Lung microvascular endothelial cell (primary cell): ENCODE results near the gene TMCC1. TPM values are rescaled to one million over a fixed set of nuclear protein-coding genes. Genes with fewer than 3 reads are reported as not detected.
"Not testable (repeated sequence)": the region's sequence is repeated elsewhere in the genome, so short reads cannot be mapped to it uniquely, and the experiment has no call there.

Source experiments
- DNase-seq, 2 donors: peaks; one replicate each; pipeline versions ENCODE4 v3.0.0 to v3.0.0-alpha.2; 2010; ENCODE audit warnings: low read depth in 2 of 2
- total RNA-seq: library from RNA; depleted of rRNA; stranded (reverse); fragments of >200 nt; gene quantifications from 2 replicates; pipeline ENCODE4 v1.2.1, GENCODE V29; 2014

The TMCC1 gene
- total RNA-seq, 1 donor from 2014 or later, result 58.7 TPM

- DNase-seq, result no peak
These were observed 159.1 kb downstream of the TMCC1 start for GRCh38 chr3:129734449-129734848.

- DNase-seq, result no peak
These were observed 161.2 kb downstream of the TMCC1 start for GRCh38 chr3:129732200-129732876.

- no peak for DNase-seq
These were observed 165.8 kb downstream of the TMCC1 start for GRCh38 chr3:129727707-129728106.

GRCh38 chr3:129723558-129724324, 169.8 kb downstream of the TMCC1 start:
- DNase-seq, result peak; percentile 34 to 57

GRCh38 chr3:129722527-129722926, 171.0 kb downstream of the TMCC1 start:
- DNase-seq, result no peak

- DNase-seq, result no peak
These were observed 175.3 kb downstream of the TMCC1 start for GRCh38 chr3:129718201-129718600.

GRCh38 chr3:129715854-129716253, 177.7 kb downstream of the TMCC1 start:
- DNase-seq, result no peak

- DNase-seq, result no peak
These were observed 185.1 kb downstream of the TMCC1 start for GRCh38 chr3:129708328-129708861.

GRCh38 chr3:129705274-129705673, 188.2 kb downstream of the TMCC1 start:
- DNase-seq, result no peak

GRCh38 chr3:129703913-129704312, 189.6 kb downstream of the TMCC1 start:
- no peak for DNase-seq

GRCh38 chr3:129702934-129703712, 190.4 kb downstream of the TMCC1 start:
- DNase-seq, result peak in 1 of 2 donors; percentile 32

- no peak for DNase-seq
These were observed 192.3 kb downstream of the TMCC1 start for GRCh38 chr3:129701161-129701560.

GRCh38 chr3:129699612-129700011, 193.9 kb downstream of the TMCC1 start:
- no peak for DNase-seq

GRCh38 chr3:129699199-129699598, 194.3 kb downstream of the TMCC1 start:
- no peak for DNase-seq

GRCh38 chr3:129697229-129697969, 196.1 kb downstream of the TMCC1 start:
- DNase-seq, result no peak

- DNase-seq, result not testable (repeated sequence)
These were observed 197.1 kb downstream of the TMCC1 start for GRCh38 chr3:129696430-129696829.

GRCh38 chr3:129695230-129695629, 198.3 kb downstream of the TMCC1 start:
- DNase-seq, result no peak

- no peak for DNase-seq
These were observed 199.3 kb downstream of the TMCC1 start for GRCh38 chr3:129694228-129694627.

- DNase-seq, result no peak
These were observed 200.8 kb downstream of the TMCC1 start for GRCh38 chr3:129692743-129693142.

- no peak for DNase-seq
These were observed 202.5 kb downstream of the TMCC1 start for GRCh38 chr3:129690963-129691362.

- DNase-seq, result peak; percentile 65 to 76
These were observed 203.1 kb downstream of the TMCC1 start for GRCh38 chr3:129690406-129690805.
